ENCODE measurements around the gene NRXN3. TPM values are rescaled to one million over a fixed set of nuclear protein-coding genes. Genes with fewer than 3 reads are reported as not detected.

The NRXN3 gene
- total and polyA plus RNA-seq, 4 donors, result 0.07 to 1.2 (median 0.23) TPM

- Histone ChIP-seq H3K9ac (ENCODE audit: low read depth in 1 of 2, low read length in 2 of 2) (no peak overlapping the region), H3K27ac (ENCODE audit: low read depth in 1 of 2, low read length in 2 of 2) (no peak overlapping the region), H3K9me3 (ENCODE audit: control insufficient read depth in 4 of 4, low read length in 3 of 4) (peaks cover 0 to 2% (median 0%) of the 10 kb centered on the region in 4 donors), H3K4me3 (ENCODE audit: low read depth in 1 of 3, low read length in 3 of 3) (no peak overlapping the region), H3K27me3 (ENCODE audit: control insufficient read depth in 4 of 4, insufficient read depth in 4 of 4, low read length in 3 of 4) (peaks cover 0 to 4% (median 0%) of the 10 kb centered on the region in 4 donors), H3K4me1 (ENCODE audit: control insufficient read depth in 4 of 4, insufficient read depth in 4 of 4, low read length in 3 of 4) (no peaks in the 10 kb centered on the region), H3K36me3 (ENCODE audit: control insufficient read depth in 4 of 4, insufficient read depth in 3 of 4, low read depth in 1 of 4, low read length in 3 of 4) (no peaks in the 10 kb centered on the region)
- TF ChIP-seq HNF4G (IDR thresholded peaks at IDR 0.05), result no peak
- no peak for TF ChIP-seq REST (IDR thresholded peaks at IDR 0.05)
- TF ChIP-seq ATF3 (IDR thresholded peaks at IDR 0.05), result no peak
- TF ChIP-seq TAF1 (conservative IDR thresholded peaks at IDR 0.05), result no peak
- no peak for TF ChIP-seq GABPA (IDR thresholded peaks at IDR 0.05 in 1 of 2, conservative IDR thresholded peaks at IDR 0.05 in 1 of 2)
- TF ChIP-seq EGR1 (IDR thresholded peaks at IDR 0.05; ENCODE audit: low read depth in 2 of 2), result no peak
- TF ChIP-seq RXRA (IDR thresholded peaks at IDR 0.05), result no peak
- TF ChIP-seq JUND (IDR thresholded peaks at IDR 0.05), result no peak
- no peak for TF ChIP-seq FOXA1 (IDR thresholded peaks at IDR 0.05)
- no peak for TF ChIP-seq HNF4A (conservative IDR thresholded peaks at IDR 0.05)
- TF ChIP-seq CTCF (IDR thresholded peaks at IDR 0.05; ENCODE audit: low read depth, low read length, missing input control), result no peak
- TF ChIP-seq MAX (IDR thresholded peaks at IDR 0.05), result no peak
- no peak for TF ChIP-seq RAD21 (IDR thresholded peaks at IDR 0.05)
- TF ChIP-seq SP1 (IDR thresholded peaks at IDR 0.05), result no peak
- TF ChIP-seq ZBTB33 (IDR thresholded peaks at IDR 0.05), result no peak
- TF ChIP-seq YY1 (IDR thresholded peaks at IDR 0.05), result no peak
- no peak for DNase-seq (ENCODE audit: low spot score)
- 69% methylated on average over 4 of the region's 4 CpGs for WGBS
These were observed 615.1 kb downstream of the NRXN3 start for GRCh38 chr14:78785265-78785664.
